CD14-positive monocyte (primary cell): Measurements from ENCODE around the gene ARHGAP44. TPM values are rescaled to one million over a fixed set of nuclear protein-coding genes. Genes with fewer than 3 reads are reported as not detected.
"Not testable (repeated sequence)": the region's sequence is repeated elsewhere in the genome, so short reads cannot be mapped to it uniquely, and the experiment has no call there.

Source experiments
- DNase-seq, 3 donors: peaks; one replicate each; pipeline ENCODE4 v3.0.0-alpha.2; 2011 to 2022
- H2AFZ ChIP-seq: 2 replicates; pipeline ENCODE4 v1.6.0; 2012; ENCODE audit warnings: mild to moderate bottlenecking, low read depth, low read length, inconsistent platforms; ENCODE audit not compliant: insufficient read depth, poor library complexity, severe bottlenecking
- H3K27ac ChIP-seq, 2 donors: 1 replicate in 1 of 2; 2 replicates in 1 of 2; pipeline ENCODE4 v1.5.1; 2012 to 2013; ENCODE audit warnings: low read length in 2 of 2, control low read depth in 1 of 2, inconsistent platforms in 1 of 2, low read depth in 1 of 2, mild to moderate bottlenecking in 1 of 2
- H3K27me3 ChIP-seq, 2 donors: one replicate each; pipeline versions ENCODE4 v1.6.0 to v1.6.1; 2011 to 2013; ENCODE audit warnings: low read length in 2 of 2; ENCODE audit not compliant: control insufficient read depth in 2 of 2, insufficient read depth in 2 of 2
- H3K36me3 ChIP-seq, 2 donors: replicated peaks in 1 of 2; 1 replicate in 1 of 2; 2 replicates in 1 of 2; pipeline versions ENCODE4 v1.5.1 to v1.6.1; 2012 to 2013; ENCODE audit warnings: low read length in 2 of 2, control low read depth in 1 of 2, inconsistent platforms in 1 of 2, mild to moderate bottlenecking in 1 of 2; ENCODE audit not compliant: insufficient read depth in 2 of 2, control insufficient read depth in 1 of 2
- H3K4me1 ChIP-seq, 2 donors: 1 replicate in 1 of 2; 2 replicates in 1 of 2; pipeline versions ENCODE4 v1.5.1 to v1.6.1; 2012 to 2013; ENCODE audit warnings: low read length in 2 of 2, control low read depth in 1 of 2, inconsistent platforms in 1 of 2, mild to moderate bottlenecking in 1 of 2, moderate library complexity in 1 of 2; ENCODE audit not compliant: insufficient read depth in 2 of 2, control insufficient read depth in 1 of 2
- H3K4me2 ChIP-seq: replicated peaks from 2 replicates; pipeline ENCODE3; 2012; ENCODE audit warnings: low read length, moderate library complexity, mild to moderate bottlenecking; ENCODE audit not compliant: poor library complexity, severe bottlenecking; ENCODE audit errors: extremely low read depth
- H3K4me3 ChIP-seq, 3 experiments: fragments of 200-600 bp in 1 of 3; sonication (generic) in 1 of 3; replicated peaks in 1 of 3; 1 replicate in 2 of 3; 2 replicates in 1 of 3; pipeline ENCODE4 v1.5.1; 2011 to 2013; ENCODE audit warnings: low read length in 3 of 3, mild to moderate bottlenecking in 3 of 3, control low read depth in 2 of 3, low read depth in 2 of 3, inconsistent platforms in 1 of 3, moderate library complexity in 1 of 3
- H3K79me2 ChIP-seq: 2 replicates; pipeline ENCODE4 v1.6.0; 2012; ENCODE audit warnings: mild to moderate bottlenecking, control low read depth, inconsistent platforms, low read length, moderate library complexity; ENCODE audit not compliant: insufficient read depth
- H3K9ac ChIP-seq: 2 replicates; pipeline ENCODE4 v1.6.0; 2017; ENCODE audit warnings: low read length, mild to moderate bottlenecking; ENCODE audit not compliant: insufficient read depth, poor library complexity, severe bottlenecking
- H3K9me3 ChIP-seq, 2 donors: replicated peaks in 1 of 2; 1 replicate in 1 of 2; 2 replicates in 1 of 2; pipeline versions ENCODE4 v1.5.1 to v1.6.1; 2012 to 2013; ENCODE audit warnings: low read length in 2 of 2, control low read depth in 1 of 2; ENCODE audit not compliant: control insufficient read depth in 1 of 2, insufficient read depth in 1 of 2
- H4K20me1 ChIP-seq: 2 replicates; pipeline ENCODE4 v1.6.0; 2012; ENCODE audit warnings: mild to moderate bottlenecking, low read length, control low read depth, moderate library complexity; ENCODE audit not compliant: insufficient read depth
- H3K27ac Mint-ChIP-seq, 7 donors: one replicate each; pipeline ENCODE4 v1.8.0; 2020; ENCODE audit warnings: mild to moderate bottlenecking in 7 of 7, mixed read lengths in 7 of 7, moderate library complexity in 6 of 7, inconsistent platforms in 2 of 7
- H3K27me3 Mint-ChIP-seq, 3 donors: one replicate each; pipeline ENCODE4 v1.8.0; 2021 to 2022; ENCODE audit warnings: low read depth in 3 of 3, mild to moderate bottlenecking in 3 of 3, mixed read lengths in 3 of 3, moderate library complexity in 3 of 3, inconsistent platforms in 1 of 3
- H3K36me3 Mint-ChIP-seq, 2 donors: one replicate each; pipeline ENCODE4 v1.8.0; 2020; ENCODE audit warnings: mixed read lengths in 2 of 2, inconsistent platforms in 1 of 2, mild to moderate bottlenecking in 1 of 2
- H3K4me1 Mint-ChIP-seq: one replicate; pipeline ENCODE4 v1.8.0; 2020; ENCODE audit warnings: mild to moderate bottlenecking, mixed read lengths
- H3K4me3 Mint-ChIP-seq, 2 donors: one replicate each; pipeline ENCODE4 v1.8.0; 2020; ENCODE audit warnings: mild to moderate bottlenecking in 2 of 2, mixed read lengths in 2 of 2, moderate library complexity in 1 of 2
- H3K9me3 Mint-ChIP-seq, 7 donors: one replicate each; pipeline ENCODE4 v1.8.0; 2020 to 2022; ENCODE audit warnings: mixed read lengths in 7 of 7, mild to moderate bottlenecking in 6 of 7, moderate library complexity in 6 of 7, inconsistent platforms in 2 of 7
- CTCF ChIP-seq: fragments of 200-600 bp; IDR thresholded peaks from one replicate; pipeline ENCODE4 v1.8.0; 2022; ENCODE audit warnings: antibody characterized with exemption, mild to moderate bottlenecking
- WGBS: methylation state at CpG from one replicate; pipeline ENCODE4 v1.1.5; 2013; ENCODE audit warnings: missing lambda C conversion rate; ENCODE audit not compliant: insufficient coverage; 5-methylcytosine and 5-hydroxymethylcytosine counted together
- intact Hi-C, 2 donors: fragments of 100-400 bp; cut with micrococcal nuclease; formaldehyde crosslinking; loops; one replicate each; pipeline versions ENCODE4 v1.15.0 to v1.15.1; 2023
- polyA plus RNA-seq, 3 donors: library from polyadenylated mRNA; depleted of rRNA in 1 of 3; unstranded in 2 of 3; stranded (reverse) in 1 of 3; fragments of 300-500 nt in 2 of 3; fragments of >200 nt in 1 of 3; fragmentation: Illumina TruSeq in 2 of 3; gene quantifications; 1 replicate in 2 of 3; 2 replicates in 1 of 3; pipeline ENCODE4 v1.2.3, GENCODE V29; 2012 to 2021

ARHGAP44 gene
- polyA plus RNA-seq, 3 donors, result not detected

- H3K9me3 ChIP-seq, result peaks cover 17 to 34% of the 10 kb centered on the region in 2 donors
- peaks cover 8 to 34% (median 19%) of the 10 kb centered on the region in 7 donors for H3K9me3 Mint-ChIP-seq
- DNase-seq, result no peak
- H3K4me3 ChIP-seq, result no peak overlapping the region
- peaks cover 0 to 1% (median 0%) of the 10 kb centered on the region in 3 donors for H3K27me3 Mint-ChIP-seq
- no peak overlapping the region for H3K27ac ChIP-seq
- no peak overlapping the region for H3K27ac Mint-ChIP-seq
- no peaks in the 10 kb centered on the region for H4K20me1 ChIP-seq
- no peaks in the 10 kb centered on the region for H3K27me3 ChIP-seq
- no peak overlapping the region for H3K9ac ChIP-seq
- H3K4me2 ChIP-seq, result no peak overlapping the region
- no peaks in the 10 kb centered on the region for H3K36me3 ChIP-seq
- no peak overlapping the region for H3K4me3 Mint-ChIP-seq
- no peak for TF ChIP-seq CTCF
- no peaks in the 10 kb centered on the region for H3K4me1 ChIP-seq
- H3K36me3 Mint-ChIP-seq, result no peaks in the 10 kb centered on the region
- intact Hi-C loops, result no loop called here
- H3K4me1 Mint-ChIP-seq, result no peaks in the 10 kb centered on the region
- H3K79me2 ChIP-seq, result no peaks in the 10 kb centered on the region
- 83% methylated on average over 1 of the region's 8 CpGs for WGBS
- H2AFZ ChIP-seq, result no peak overlapping the region
Observed at GRCh38 chr17:12877953-12878669, 88.8 kb downstream of the ARHGAP44 start.

GRCh38 chr17:12879096-12879495 lies 89.8 kb downstream of the ARHGAP44 start:
- H3K27ac Mint-ChIP-seq, intact Hi-C loops, H2AFZ ChIP-seq, H3K4me2 ChIP-seq, H3K27me3 ChIP-seq, H3K4me3 Mint-ChIP-seq, H3K27ac ChIP-seq, H3K27me3 Mint-ChIP-seq, H3K4me1 ChIP-seq, H3K79me2 ChIP-seq, H3K9ac ChIP-seq, H4K20me1 ChIP-seq, H3K4me1 Mint-ChIP-seq, DNase-seq, H3K4me3 ChIP-seq, H3K36me3 ChIP-seq, H3K36me3 Mint-ChIP-seq: not testable (repeated sequence)
- no CpG with 5 or more reads among the region's 5 CpGs for WGBS
- peaks cover 7 to 28% (median 15%) of the 10 kb centered on the region in 7 donors for H3K9me3 Mint-ChIP-seq
- H3K9me3 ChIP-seq, result peaks cover 15 to 24% of the 10 kb centered on the region in 2 donors
